Thoracic aorta (tissue), 2 donors: Measurements from ENCODE around the gene TDRD7. TPM values are rescaled to one million over a fixed set of nuclear protein-coding genes. Genes with fewer than 3 reads are reported as not detected.
A peak's percentile ranks its signal among the peaks of the same experiment; 100 is the strongest.

ENCODE experiments used
- ATAC-seq: fragments of 150-250 bp; one replicate; pipeline ENCODE4 v1.8.0; 2017; ENCODE audit warnings: low read depth; ENCODE audit not compliant: insufficient number of reproducible peaks, low FRiP score
- DNase-seq: peaks from one replicate; pipeline ENCODE4 v3.0.0-alpha.2; 2020; ENCODE audit warnings: low spot score
- H3K27ac ChIP-seq, 2 donors: fragments of 200-600 bp; sonication (generic); 1 replicate in 1 of 2; 2 replicates in 1 of 2; pipeline ENCODE4 v1.5.1; 2016; ENCODE audit warnings: mild to moderate bottlenecking in 2 of 2, moderate library complexity in 2 of 2
- H3K27me3 ChIP-seq: fragments of 200-600 bp; sonication (generic); replicated peaks from 2 replicates; pipeline ENCODE4 v1.6.0; 2016; ENCODE audit warnings: mild to moderate bottlenecking; ENCODE audit not compliant: insufficient read depth
- H3K36me3 ChIP-seq: fragments of 200-600 bp; sonication (generic); one replicate; pipeline ENCODE4 v1.5.1; 2016
- H3K4me1 ChIP-seq, 2 donors: fragments of 200-600 bp; sonication (generic); 1 replicate in 1 of 2; 2 replicates in 1 of 2; pipeline versions ENCODE4 v1.5.1 to v1.6.0; 2016; ENCODE audit warnings: low read depth in 2 of 2, mild to moderate bottlenecking in 1 of 2; ENCODE audit not compliant: control insufficient read depth in 1 of 2
- H3K4me3 ChIP-seq: fragments of 200-600 bp; sonication (generic); 2 replicates; pipeline ENCODE4 v1.5.1; 2016; ENCODE audit warnings: mild to moderate bottlenecking
- H3K9me3 ChIP-seq: fragments of 200-600 bp; sonication (generic); 2 replicates; pipeline ENCODE4 v1.5.1; 2016
- CTCF ChIP-seq: fragments of 200-600 bp; sonication (generic); IDR thresholded peaks from one replicate; pipeline ENCODE4 v1.5.1; 2019; ENCODE audit warnings: antibody characterized with exemption
- total RNA-seq, 2 donors: library from RNA; depleted of rRNA; stranded (reverse); fragments of >200 nt; gene quantifications; one replicate each; pipeline versions ENCODE4 v1.1.0 to v1.2.3, GENCODE V29; 2016

TDRD7 gene
- total RNA-seq, 2 donors from 2014 or later: 13.9 to 16.2 TPM

GRCh38 chr9:97395745-97396144 is 16.2 kb upstream of the TDRD7 start:
- Histone ChIP-seq H3K9me3 (no peaks in the 10 kb centered on the region), H3K27ac (no peak overlapping the region), H3K36me3 (no peaks in the 10 kb centered on the region), H3K4me3 (no peak overlapping the region), H3K27me3 (no peaks in the 10 kb centered on the region), H3K4me1 (no peaks in the 10 kb centered on the region)
- TF ChIP-seq CTCF: no peak
- DNase-seq (no peak), ATAC-seq (no peak)

- no peak for TF ChIP-seq CTCF
- no peak overlapping the region for H3K27ac ChIP-seq
- H3K9me3 ChIP-seq: no peaks in the 10 kb centered on the region
- no peaks in the 10 kb centered on the region for H3K36me3 ChIP-seq
- H3K4me1 ChIP-seq: no peaks in the 10 kb centered on the region
- H3K4me3 ChIP-seq: no peak overlapping the region
- DNase-seq: no peak
- no peak for ATAC-seq
- H3K27me3 ChIP-seq: no peaks in the 10 kb centered on the region
Observed at GRCh38 chr9:97396256-97396655, 15.6 kb upstream of the TDRD7 start.

GRCh38 chr9:97397220-97397619 is 14.7 kb upstream of the TDRD7 start:
- DNase-seq: no peak
- no peaks in the 10 kb centered on the region for H3K9me3 ChIP-seq
- no peak for TF ChIP-seq CTCF
- H3K27me3 ChIP-seq: no peaks in the 10 kb centered on the region
- no peaks in the 10 kb centered on the region for H3K36me3 ChIP-seq
- no peak overlapping the region for H3K27ac ChIP-seq
- H3K4me3 ChIP-seq: no peak overlapping the region
- no peak for ATAC-seq
- H3K4me1 ChIP-seq: no peaks in the 10 kb centered on the region

- no peak overlapping the region for H3K27ac ChIP-seq
- H3K9me3 ChIP-seq: peaks cover 7% of the 10 kb centered on the region
- H3K27me3 ChIP-seq: no peaks in the 10 kb centered on the region
- H3K4me3 ChIP-seq: no peak overlapping the region
- no peaks in the 10 kb centered on the region for H3K36me3 ChIP-seq
- ATAC-seq (no peak), DNase-seq (no peak)
- TF ChIP-seq CTCF: peak; percentile 84
- H3K4me1 ChIP-seq: no peaks in the 10 kb centered on the region
Observed at GRCh38 chr9:97398999-97399758, 12.7 kb upstream of the TDRD7 start.

- H3K27me3 ChIP-seq: no peaks in the 10 kb centered on the region
- no peaks in the 10 kb centered on the region for H3K36me3 ChIP-seq
- peaks cover 12% of the 10 kb centered on the region for H3K9me3 ChIP-seq
- no peak for ATAC-seq
- H3K4me1 ChIP-seq: no peaks in the 10 kb centered on the region
- no peak for TF ChIP-seq CTCF
- H3K4me3 ChIP-seq: no peak overlapping the region
- no peak overlapping the region for H3K27ac ChIP-seq
- no peak for DNase-seq
Observed at GRCh38 chr9:97403746-97404316, 8.1 kb upstream of the TDRD7 start.
